Karpas-422 (cell line): ENCODE measurements around the gene RPL12. TPM values are rescaled to one million over a fixed set of nuclear protein-coding genes. Genes with fewer than 3 reads are reported as not detected.

Source experiments
- DNase-seq: peaks from one replicate; pipeline ENCODE4 v3.0.0-alpha.2; 2015
- H2AFZ ChIP-seq: fragments of 200-600 bp; sonication (generic); 2 replicates; pipeline ENCODE4 v1.6.1; 2014; ENCODE audit warnings: antibody characterized with exemption, low read length, mixed read lengths
- H3K27ac ChIP-seq: fragments of 200-600 bp; sonication (generic); 2 replicates; pipeline ENCODE4 v1.5.1; 2014; ENCODE audit warnings: mild to moderate bottlenecking, low read length, moderate library complexity
- H3K27me3 ChIP-seq: fragments of 200-600 bp; sonication (generic); 2 replicates; pipeline ENCODE4 v1.6.1; 2014; ENCODE audit warnings: low read length, mixed read lengths
- H3K36me3 ChIP-seq: fragments of 200-600 bp; sonication (generic); 2 replicates; pipeline ENCODE4 v1.6.1; 2014; ENCODE audit warnings: low read length, mixed read lengths; ENCODE audit not compliant: insufficient read depth
- H3K4me1 ChIP-seq: fragments of 200-600 bp; sonication (generic); 2 replicates; pipeline ENCODE4 v1.6.1; 2014; ENCODE audit warnings: mild to moderate bottlenecking, low read length, mixed read lengths
- H3K4me2 ChIP-seq: fragments of 200-600 bp; sonication (generic); 2 replicates; pipeline ENCODE4 v1.6.1; 2014; ENCODE audit warnings: low read length, low read depth, mild to moderate bottlenecking; ENCODE audit not compliant: poor library complexity, severe bottlenecking
- H3K4me3 ChIP-seq: fragments of 200-600 bp; sonication (generic); 2 replicates; pipeline ENCODE4 v1.5.1; 2014; ENCODE audit warnings: mild to moderate bottlenecking, antibody characterized with exemption, low read length, mixed read lengths
- H3K79me2 ChIP-seq: fragments of 200-600 bp; sonication (generic); 2 replicates; pipeline ENCODE4 v1.6.1; 2014; ENCODE audit warnings: mild to moderate bottlenecking, low read length, mixed read lengths
- H3K9ac ChIP-seq: fragments of 200-600 bp; sonication (generic); 2 replicates; pipeline ENCODE4 v1.6.0; 2014; ENCODE audit warnings: low read length
- H3K9me2 ChIP-seq: fragments of 200-600 bp; sonication (generic), shearing (Covaris generic); replicated peaks from 2 replicates; pipeline ENCODE4 v1.6.0; 2014; ENCODE audit warnings: mild to moderate bottlenecking, low read length, moderate library complexity; ENCODE audit not compliant: insufficient read depth
- H3K9me3 ChIP-seq: fragments of 300-700, 200-600 bp; sonication (generic); 2 replicates; pipeline ENCODE4 v1.6.1; 2014; ENCODE audit warnings: low read length, mixed read lengths
- H4K20me1 ChIP-seq: fragments of 200-600 bp; sonication (generic); 2 replicates; pipeline ENCODE4 v1.6.1; 2014; ENCODE audit warnings: mild to moderate bottlenecking, antibody characterized with exemption, low read length, low read depth; ENCODE audit not compliant: insufficient read depth
- total RNA-seq: library from RNA; depleted of rRNA; stranded (reverse); fragments of >200 nt; shearing (Covaris generic); gene quantifications from 2 replicates; pipeline ENCODE4 v1.2.3, GENCODE V29; 2014; ENCODE audit warnings: low replicate concordance

RPL12 gene
- total RNA-seq, 1 experiment from 2014 or later, result 2,789 TPM

DNA sequence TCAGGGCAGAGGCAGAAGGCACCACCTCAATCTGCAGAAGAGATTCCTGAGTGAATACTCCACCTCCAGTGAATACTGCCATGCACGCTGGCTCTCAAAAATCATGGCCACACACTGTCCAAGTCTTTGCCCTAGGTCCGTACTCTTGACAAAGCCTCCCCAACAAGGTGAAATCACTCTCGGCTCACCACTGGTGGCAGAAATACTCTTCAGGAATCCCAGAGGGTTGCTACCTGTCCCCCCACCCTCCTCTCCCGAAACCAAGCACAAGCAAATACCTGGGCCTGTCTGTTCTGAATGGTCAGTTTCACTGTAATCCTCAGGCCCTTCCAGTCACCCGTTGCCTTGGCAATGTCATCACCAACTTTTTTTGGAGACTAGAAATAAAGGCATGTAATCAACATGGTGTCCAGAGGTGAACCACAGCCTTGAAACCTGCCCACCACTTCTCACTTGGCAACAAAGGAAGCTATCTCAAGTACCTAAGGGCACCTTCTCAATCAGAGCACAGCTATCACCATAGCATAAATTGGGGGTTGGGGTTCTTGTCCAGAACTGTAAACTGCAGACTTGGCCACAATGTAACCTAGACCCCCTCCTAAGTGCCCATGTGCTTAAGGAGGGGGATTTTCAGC lies 1.8 kb downstream of the RPL12 start:
- peak overlapping the region; percentile 99 for H3K9ac ChIP-seq
- H3K9me3 ChIP-seq, result no peaks in the 10 kb centered on the region
- H2AFZ ChIP-seq, result no peak overlapping the region
- H3K4me2 ChIP-seq, result peak overlapping the region; percentile 96
- peaks cover 28% of the 10 kb centered on the region for H3K4me1 ChIP-seq
- DNase-seq, result peak; percentile 51
- H4K20me1 ChIP-seq, result peaks cover 31% of the 10 kb centered on the region
- no peaks in the 10 kb centered on the region for H3K27me3 ChIP-seq
- H3K4me3 ChIP-seq, result peak overlapping the region; percentile 88
- peaks cover 50% of the 10 kb centered on the region for H3K36me3 ChIP-seq
- no peaks in the 10 kb centered on the region for H3K9me2 ChIP-seq
- H3K79me2 ChIP-seq, result peaks cover 38% of the 10 kb centered on the region
- peak overlapping the region; percentile 92 for H3K27ac ChIP-seq

DNA sequence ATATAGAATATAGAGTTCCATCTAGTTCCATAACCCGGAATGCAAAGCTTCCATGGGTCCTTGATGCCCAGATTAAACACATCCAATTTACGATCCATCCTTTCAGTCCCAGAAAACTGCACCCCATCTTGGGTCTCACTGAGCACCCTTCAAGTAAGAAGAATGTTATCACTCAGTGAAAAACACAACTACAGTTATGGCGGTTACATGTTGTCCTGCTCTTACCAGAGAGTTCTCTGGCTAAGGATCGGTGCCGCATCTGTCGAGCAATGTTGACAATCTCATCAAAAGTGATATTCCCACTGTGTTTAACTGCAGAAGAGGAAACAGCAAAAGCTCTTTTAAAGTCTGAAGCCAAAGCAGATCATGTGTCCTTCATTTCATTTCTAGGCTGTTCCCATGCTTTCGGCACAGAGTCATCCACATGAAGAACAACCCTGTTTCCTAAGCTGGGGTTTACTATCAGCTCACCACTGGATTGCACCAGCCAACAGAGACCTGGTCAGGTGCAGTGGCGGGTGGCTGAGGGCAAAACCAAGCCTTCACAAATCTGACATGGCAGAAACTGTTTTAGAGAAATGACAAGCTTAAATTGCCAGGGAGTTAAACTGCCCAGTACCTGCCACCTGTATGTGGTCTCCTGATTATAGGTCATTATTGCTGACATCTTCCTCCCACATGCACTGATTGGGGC lies 2.9 kb downstream of the RPL12 start:
- peaks cover 28% of the 10 kb centered on the region for H3K4me1 ChIP-seq
- H3K79me2 ChIP-seq, result peaks cover 38% of the 10 kb centered on the region
- DNase-seq, result peak; percentile 47
- no peaks in the 10 kb centered on the region for H3K9me3 ChIP-seq
- peak overlapping the region; percentile 96 for H3K4me2 ChIP-seq
- no peak overlapping the region for H2AFZ ChIP-seq
- H4K20me1 ChIP-seq, result peaks cover 31% of the 10 kb centered on the region
- no peaks in the 10 kb centered on the region for H3K27me3 ChIP-seq
- no peak overlapping the region for H3K4me3 ChIP-seq
- no peak overlapping the region for H3K9ac ChIP-seq
- H3K27ac ChIP-seq, result no peak overlapping the region
- no peaks in the 10 kb centered on the region for H3K9me2 ChIP-seq
- peaks cover 50% of the 10 kb centered on the region for H3K36me3 ChIP-seq

DNA sequence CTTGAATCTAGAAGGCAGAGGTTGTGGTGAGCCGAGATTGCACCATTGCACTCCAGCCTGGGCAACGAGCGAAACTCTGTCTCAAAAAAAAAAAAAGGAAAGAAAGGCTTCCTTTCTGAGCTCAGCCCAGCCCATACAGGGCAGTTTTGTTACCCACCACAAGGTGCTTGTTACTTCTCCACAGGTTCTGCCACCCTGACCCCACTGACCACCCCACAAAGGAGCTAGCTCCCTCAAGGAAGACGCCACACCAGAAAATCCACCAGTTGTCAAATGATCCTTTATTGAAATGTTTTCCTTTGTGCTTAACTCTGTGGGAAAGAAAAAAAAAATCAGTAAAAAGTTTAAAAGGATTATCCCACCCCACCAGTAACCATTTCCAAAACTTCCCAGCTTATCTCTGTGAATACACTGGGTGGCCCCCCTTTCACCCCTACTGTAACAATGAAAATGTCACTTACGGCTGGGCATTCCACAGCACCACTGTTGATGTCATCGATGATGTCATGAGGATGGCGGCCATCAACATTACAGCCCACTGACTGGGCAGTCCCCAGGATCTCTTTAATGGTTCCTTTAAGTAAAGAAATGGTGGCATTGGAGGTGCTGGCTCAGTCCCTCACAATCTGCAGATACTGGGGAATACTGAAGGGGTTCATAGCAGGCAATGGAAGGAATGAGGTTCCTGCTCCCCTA lies 3.6 kb downstream of the RPL12 start:
- DNase-seq, result peak; percentile 54
- Histone ChIP-seq H3K9me2 (no peaks in the 10 kb centered on the region), H2AFZ (no peak overlapping the region), H3K4me3 (no peak overlapping the region), H3K79me2 (peaks cover 36% of the 10 kb centered on the region), H3K4me2 (no peak overlapping the region), H3K27me3 (no peaks in the 10 kb centered on the region), H3K9ac (no peak overlapping the region), H3K27ac (no peak overlapping the region), H3K36me3 (peaks cover 50% of the 10 kb centered on the region), H4K20me1 (peaks cover 31% of the 10 kb centered on the region), H3K4me1 (peaks cover 25% of the 10 kb centered on the region), H3K9me3 (no peaks in the 10 kb centered on the region)

DNA sequence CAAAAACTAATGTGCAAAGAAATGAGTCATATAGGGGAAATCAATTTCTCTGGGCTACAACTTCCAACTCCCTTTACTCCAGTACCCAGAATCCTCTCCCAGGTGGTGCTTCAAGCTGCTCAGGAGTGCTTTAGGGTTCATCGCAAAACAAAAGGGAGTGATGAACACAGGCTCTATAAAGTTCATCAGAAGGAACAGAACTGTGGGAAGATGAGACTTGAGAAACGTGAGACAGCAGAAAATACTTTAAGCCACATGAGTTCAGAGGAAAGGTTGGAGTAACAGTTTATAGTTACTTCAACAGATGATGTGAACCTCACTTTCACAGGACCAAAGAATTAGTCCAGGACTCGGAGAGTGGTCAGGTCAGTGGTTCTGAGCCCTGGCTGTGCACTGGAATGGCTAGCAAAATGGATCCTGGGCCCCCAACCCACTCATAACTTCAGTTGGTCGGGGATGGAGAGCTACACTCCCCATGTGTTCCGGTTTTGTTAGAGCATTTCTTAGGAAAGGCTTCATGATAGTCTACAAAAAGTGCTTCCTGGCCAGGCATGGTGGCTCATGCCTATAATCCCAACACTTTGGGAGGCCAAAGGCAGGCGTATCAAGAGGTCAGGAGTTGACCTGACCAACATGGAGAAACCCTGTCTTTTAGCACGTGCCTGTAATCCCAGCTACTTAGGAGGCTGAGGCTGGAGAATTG lies 4.3 kb downstream of the RPL12 start:
- H3K27me3 ChIP-seq, result no peaks in the 10 kb centered on the region
- H4K20me1 ChIP-seq, result peaks cover 31% of the 10 kb centered on the region
- no peak overlapping the region for H2AFZ ChIP-seq
- no peak overlapping the region for H3K4me2 ChIP-seq
- H3K9me3 ChIP-seq, result no peaks in the 10 kb centered on the region
- H3K79me2 ChIP-seq, result peaks cover 29% of the 10 kb centered on the region
- no peak overlapping the region for H3K27ac ChIP-seq
- H3K9me2 ChIP-seq, result no peaks in the 10 kb centered on the region
- no peak overlapping the region for H3K4me3 ChIP-seq
- peaks cover 18% of the 10 kb centered on the region for H3K4me1 ChIP-seq
- H3K36me3 ChIP-seq, result peaks cover 50% of the 10 kb centered on the region
- DNase-seq, result peak; percentile 49
- no peak overlapping the region for H3K9ac ChIP-seq

DNA sequence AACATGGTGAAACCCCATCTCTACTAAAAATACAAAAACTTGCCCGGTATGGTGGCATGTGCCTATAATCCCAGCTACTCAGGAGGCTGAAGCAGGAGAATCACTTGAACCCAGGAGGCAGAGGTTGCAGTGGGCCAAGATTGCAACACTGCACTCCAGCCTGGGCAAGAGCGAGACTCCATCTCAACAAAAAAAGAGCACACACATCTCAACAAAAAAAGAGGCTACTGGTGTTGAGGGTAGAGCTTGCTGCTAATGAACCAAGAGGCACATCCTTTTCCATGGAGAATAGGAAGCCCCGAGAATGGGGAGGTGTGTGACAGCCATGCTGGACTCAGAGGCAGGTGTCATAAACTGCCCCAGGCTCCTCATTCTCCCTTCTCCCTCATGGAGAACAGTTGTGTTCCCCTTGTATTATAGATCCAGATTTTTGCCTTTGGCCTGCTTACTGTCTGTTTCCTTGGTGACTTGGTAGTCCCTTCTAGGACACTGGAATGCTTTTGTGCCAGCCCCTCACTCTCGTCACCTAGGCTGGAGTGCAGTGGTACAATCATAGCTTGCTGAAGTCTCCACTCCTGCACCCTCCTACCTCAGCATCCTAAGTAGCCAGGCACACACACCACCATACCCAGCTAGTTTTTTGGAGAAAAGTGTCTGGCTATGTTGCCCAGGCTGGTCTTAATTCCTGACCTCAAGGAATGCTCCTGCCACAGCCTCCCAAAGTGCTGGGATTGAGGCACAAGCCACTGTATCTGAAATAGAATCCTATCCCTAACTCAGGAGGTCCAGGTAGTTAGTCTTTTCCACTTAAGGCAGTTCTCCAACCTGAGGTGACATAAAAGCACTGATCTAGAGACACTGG lies 5.1 kb downstream of the RPL12 start:
- H3K9me3 ChIP-seq, result no peaks in the 10 kb centered on the region
- no peaks in the 10 kb centered on the region for H3K27me3 ChIP-seq
- H3K4me1 ChIP-seq, result peaks cover 17% of the 10 kb centered on the region
- DNase-seq, result peak; percentile 69
- peaks cover 31% of the 10 kb centered on the region for H4K20me1 ChIP-seq
- H3K9me2 ChIP-seq, result no peaks in the 10 kb centered on the region
- peaks cover 25% of the 10 kb centered on the region for H3K79me2 ChIP-seq
- H3K27ac ChIP-seq, result no peak overlapping the region
- H3K4me3 ChIP-seq, result no peak overlapping the region
- H3K36me3 ChIP-seq, result peaks cover 52% of the 10 kb centered on the region
- no peak overlapping the region for H3K9ac ChIP-seq
- no peak overlapping the region for H3K4me2 ChIP-seq
- H2AFZ ChIP-seq, result no peak overlapping the region

DNA sequence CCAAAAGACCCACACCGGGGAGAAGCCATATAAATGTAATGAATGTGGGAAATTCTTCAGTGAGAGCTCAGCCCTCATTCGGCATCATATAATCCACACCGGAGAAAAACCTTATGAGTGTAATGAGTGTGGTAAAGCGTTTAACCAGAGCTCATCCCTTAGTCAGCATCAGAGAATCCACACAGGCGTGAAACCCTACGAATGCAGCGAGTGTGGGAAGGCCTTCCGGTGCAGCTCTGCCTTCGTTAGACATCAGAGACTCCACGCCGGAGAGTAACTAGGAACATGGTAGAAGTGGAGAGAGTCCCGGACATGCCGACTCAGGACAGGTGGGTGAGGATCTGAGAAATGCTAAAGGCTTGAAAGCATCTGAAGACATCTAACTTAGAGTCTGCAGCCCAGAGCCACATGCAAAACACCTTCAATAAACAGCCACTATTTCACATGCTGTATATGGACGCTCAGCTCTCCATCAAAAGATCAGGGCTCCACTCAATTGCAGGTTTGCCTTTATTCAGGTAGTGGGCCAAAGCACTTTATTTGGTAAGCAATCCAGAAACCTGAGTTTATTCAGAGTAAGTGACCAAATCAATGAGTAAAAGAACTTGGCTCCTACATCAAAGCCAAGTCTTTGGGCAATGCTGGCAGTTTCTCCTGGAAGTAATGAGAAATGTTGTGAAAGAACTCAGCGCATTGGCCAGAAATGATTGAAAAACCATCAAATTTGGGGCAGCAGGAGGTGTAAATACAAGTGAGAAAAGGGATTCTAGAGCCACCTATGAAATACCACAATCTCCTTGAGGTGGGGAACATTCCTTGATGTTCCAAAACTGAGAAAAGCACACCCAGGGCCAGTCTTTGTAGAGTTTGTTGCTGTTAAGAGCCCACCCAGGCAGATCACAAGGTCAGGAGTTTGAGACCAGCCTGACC lies 6.0 kb downstream of the RPL12 start:
- Histone ChIP-seq H3K4me2 (no peak overlapping the region), H4K20me1 (peaks cover 23% of the 10 kb centered on the region), H3K4me3 (no peak overlapping the region), H3K9me3 (no peaks in the 10 kb centered on the region), H3K27me3 (no peaks in the 10 kb centered on the region), H3K36me3 (peaks cover 48% of the 10 kb centered on the region), H3K27ac (no peak overlapping the region), H2AFZ (no peak overlapping the region), H3K9me2 (no peaks in the 10 kb centered on the region), H3K9ac (no peak overlapping the region), H3K79me2 (peaks cover 16% of the 10 kb centered on the region), H3K4me1 (peaks cover 13% of the 10 kb centered on the region)
- DNase-seq, result peak; percentile 68
